Hindlimb muscle (tissue), 1 donor: ENCODE data around the gene ADAP2. TPM values are rescaled to one million over a fixed set of nuclear protein-coding genes. Genes with fewer than 3 reads are reported as not detected.
"Not testable (repeated sequence)": the region's sequence is repeated elsewhere in the genome, so short reads cannot be mapped to it uniquely, and the experiment has no call there.

Experiments
- DNase-seq: peaks from one replicate; pipeline ENCODE4 v3.0.0-alpha.2; 2013
- polyA plus RNA-seq: library from polyadenylated mRNA; unstranded; fragments of 120-200 nt; gene quantifications from one replicate; pipeline ENCODE4 v1.2.1, GENCODE V29; 2013; ENCODE audit not compliant: insufficient read length

ADAP2 gene
- polyA plus RNA-seq, 1 donor: 10.1 TPM

GRCh38 chr17:30930495-30930894 lies 8.8 kb downstream of the ADAP2 start:
- no peak for DNase-seq

GRCh38 chr17:30931582-30931981 lies 9.8 kb downstream of the ADAP2 start:
- not testable (repeated sequence) for DNase-seq

DNA sequence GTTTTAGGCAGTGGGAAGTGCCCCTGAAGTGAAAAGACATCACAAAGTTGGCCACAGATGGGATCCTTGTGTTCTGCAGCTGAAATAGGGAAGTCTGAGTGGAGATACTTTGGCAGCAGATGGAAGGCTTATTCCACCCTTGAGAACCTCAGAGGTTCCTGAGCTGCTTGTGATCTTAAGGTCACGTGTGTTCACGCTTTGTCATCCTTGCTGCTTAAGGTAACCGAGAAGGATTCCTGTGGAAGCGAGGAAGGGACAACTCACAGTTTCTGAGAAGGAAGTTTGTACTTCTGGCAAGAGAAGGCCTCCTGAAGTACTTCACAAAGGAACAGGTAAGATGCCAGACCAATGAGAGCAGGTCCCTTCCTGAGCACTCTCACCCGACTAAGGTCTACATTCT lies 12.2 kb downstream of the ADAP2 start:
- DNase-seq: no peak

- no peak for DNase-seq
Observed at GRCh38 chr17:30939051-30939689, 17.4 kb downstream of the ADAP2 start.

DNA sequence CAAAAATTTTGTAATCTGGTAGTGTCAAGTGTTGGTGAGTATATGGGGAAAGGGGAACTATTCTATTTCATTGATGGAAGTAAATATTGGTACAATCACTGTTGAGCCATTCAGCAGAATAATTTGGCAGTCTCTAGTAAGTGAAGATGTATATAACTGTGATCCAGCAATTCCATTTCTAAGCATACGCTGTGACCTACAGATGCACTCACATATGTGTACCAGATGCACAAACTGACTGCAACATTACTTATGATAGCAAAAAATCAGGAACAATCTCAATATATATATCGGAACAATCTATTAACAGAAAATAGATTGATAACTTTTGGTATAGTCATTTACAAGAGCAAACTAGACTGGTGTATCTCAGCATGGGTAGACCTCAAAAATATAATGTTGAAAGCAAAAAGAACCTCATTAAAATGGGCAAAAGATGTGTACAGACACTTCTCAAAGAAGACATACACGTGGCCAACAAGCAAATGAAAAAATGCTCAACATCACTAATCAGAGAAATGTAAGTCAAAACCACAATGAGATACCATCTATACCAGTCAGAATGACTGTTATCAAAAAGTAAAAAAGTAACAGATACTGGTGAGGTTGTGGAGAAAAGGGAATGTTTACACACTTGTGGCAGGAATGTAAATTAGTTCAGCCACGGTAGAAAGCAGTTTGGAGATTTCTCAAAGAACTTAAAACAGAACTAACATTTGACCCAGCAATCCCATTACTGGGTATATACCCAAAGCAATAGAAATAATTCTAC lies 20.7 kb downstream of the ADAP2 start:
- no peak for DNase-seq

- DNase-seq: no peak
Observed at GRCh38 chr17:30947796-30948195, 26.1 kb downstream of the ADAP2 start.

DNA sequence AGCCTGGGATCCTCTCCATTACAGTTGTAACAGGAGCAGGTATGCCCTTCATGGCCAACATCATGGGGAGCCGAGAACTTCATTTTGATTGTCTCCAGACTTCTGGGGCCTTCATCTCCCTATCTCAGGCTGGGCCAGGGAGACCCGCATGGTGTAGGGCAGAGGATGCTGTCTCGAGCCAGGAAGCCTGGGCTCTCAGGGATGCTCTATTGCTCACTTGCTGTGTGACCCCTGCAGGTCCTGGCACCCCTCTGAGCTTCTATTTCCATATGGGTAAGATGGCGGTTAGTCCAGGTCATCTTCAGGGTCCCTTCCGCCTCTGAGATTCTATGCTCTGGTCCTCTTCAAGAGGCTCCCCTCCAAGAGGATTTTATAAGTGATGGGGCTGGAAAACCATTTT lies 28.4 kb downstream of the ADAP2 start:
- no peak for DNase-seq

GRCh38 chr17:30950669-30951399 lies 29.1 kb downstream of the ADAP2 start:
- DNase-seq: peak; percentile 77

DNA sequence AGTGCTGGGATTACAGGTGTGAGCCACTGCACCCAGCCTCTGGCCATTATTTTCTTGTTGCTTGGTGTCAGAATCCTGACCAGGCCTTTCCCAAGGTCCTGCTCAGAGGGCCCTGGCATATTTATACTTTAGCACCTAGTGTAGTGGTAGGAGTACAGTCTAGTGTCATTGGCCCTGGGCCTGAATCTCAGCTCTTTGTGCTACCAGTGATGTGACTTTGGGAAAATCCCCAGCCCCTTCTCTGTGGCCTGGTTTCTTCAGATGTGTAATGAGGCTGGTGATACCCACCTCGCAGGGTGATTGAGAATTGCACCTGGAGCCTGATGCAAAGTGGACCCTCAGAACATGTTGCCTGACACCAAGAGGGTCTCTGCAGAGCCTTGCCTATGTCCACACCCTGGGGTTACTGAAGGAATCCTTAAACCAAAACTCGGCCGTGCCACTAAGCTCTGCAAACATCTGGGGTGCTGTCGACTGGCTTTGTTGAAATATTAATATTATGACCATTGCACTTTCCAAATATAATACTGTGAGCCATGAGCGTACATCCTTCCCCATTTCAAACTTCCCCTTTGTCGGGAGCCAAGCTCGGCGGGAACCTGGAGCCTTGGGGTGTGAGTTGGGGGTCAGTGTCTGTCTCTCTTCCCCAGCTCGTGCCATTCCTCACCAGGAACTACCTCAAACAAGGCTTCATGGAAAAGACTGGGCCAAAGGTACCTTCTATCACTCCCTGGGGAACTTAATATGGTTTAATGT lies 31.1 kb downstream of the ADAP2 start:
- no peak for DNase-seq

DNA sequence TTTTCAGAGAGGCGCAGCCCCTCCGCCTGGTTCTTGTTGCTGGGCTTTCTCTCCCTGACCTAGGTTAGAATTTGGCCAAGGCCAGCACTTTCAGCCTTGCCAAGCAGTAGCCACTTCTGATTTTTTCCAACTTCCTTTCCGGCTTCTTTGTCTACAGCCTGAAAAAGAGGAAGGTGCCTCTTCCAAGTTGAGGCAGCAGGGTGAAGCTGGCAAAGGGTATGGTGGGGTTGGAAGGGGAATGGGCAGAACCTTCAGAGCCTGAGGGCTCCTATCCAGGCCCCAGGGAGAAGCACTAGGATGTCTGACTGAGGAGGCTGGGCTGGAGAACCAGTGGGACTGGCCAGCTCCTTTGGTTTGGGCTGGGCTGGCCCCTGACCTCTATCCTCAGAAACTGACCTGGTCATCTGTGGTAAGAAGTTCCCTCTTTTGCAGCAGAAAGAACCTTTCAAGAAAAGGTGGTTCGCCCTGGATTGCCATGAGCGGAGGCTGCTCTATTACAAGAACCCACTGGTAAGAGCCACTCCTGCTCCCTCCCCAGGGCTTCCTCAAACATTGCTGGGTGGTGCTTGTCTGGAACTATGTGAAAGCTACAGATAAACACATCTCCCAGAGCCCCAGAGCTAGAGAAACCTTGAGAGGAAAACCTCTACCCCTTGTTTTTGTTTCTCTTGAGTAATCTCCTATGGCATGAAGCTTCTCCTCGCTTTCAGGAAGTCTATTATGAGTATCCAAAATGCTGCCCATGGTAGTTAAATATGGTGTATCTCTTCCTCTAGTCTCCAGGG lies 32.5 kb downstream of the ADAP2 start:
- no peak for DNase-seq

DNA sequence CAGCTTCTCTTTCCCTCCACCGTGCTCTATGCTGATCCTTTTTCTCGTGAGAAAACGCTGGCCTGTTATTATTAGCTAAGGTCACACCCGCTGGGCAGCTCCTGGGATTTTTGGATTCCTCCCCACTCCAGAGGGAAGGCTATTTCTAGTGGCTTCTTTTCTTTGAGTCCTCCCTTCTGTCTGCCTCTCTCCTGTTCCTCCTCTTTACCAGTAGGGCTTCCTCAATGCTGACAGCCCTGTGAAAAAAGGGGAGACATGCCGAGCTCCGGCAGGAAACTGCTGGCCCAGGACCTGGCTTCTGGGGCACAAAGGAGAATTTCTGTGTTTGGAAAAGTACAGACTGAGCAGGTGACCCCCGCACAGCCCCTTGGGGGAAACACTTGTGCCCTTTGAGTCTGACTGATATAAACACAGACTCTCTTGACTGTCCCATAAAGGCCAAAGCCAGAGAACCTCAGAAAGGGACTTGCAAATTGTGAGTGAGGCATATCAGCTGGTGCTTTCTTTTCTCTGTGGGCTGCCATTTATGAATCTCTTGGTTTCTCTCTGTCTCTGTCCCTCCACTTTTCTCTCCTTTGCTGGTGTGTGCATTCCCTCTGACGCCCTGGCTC lies 35.1 kb downstream of the ADAP2 start:
- DNase-seq: no peak

- no peak for DNase-seq
Observed at GRCh38 chr17:30957741-30958140, 36.0 kb downstream of the ADAP2 start.

- no peak for DNase-seq
Observed at GRCh38 chr17:30958187-30958586, 36.4 kb downstream of the ADAP2 start.

- no peak for DNase-seq
Observed at GRCh38 chr17:30961209-30962188, 39.8 kb downstream of the ADAP2 start.

GRCh38 chr17:30964312-30964711 lies 42.6 kb downstream of the ADAP2 start:
- not testable (repeated sequence) for DNase-seq

DNA sequence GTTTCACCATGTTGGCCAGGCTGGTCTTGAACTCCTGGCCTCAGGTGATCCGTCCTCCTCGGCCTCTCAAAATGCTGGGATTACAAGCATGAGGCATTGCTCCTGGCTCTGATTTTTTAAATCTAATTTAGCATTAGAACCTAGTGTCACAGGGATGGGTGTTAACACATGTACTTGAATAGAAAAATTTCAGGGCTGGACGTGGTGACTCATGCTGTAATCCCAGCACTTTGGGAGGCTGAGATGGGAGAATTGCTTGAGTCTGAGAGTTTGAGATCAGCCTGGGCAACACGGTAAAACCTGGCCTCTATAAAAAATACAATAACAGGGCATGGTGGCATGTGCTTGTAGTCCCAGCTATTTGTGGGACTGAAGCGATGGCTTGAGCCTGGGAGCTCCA lies 43.1 kb downstream of the ADAP2 start:
- DNase-seq: no peak

DNA sequence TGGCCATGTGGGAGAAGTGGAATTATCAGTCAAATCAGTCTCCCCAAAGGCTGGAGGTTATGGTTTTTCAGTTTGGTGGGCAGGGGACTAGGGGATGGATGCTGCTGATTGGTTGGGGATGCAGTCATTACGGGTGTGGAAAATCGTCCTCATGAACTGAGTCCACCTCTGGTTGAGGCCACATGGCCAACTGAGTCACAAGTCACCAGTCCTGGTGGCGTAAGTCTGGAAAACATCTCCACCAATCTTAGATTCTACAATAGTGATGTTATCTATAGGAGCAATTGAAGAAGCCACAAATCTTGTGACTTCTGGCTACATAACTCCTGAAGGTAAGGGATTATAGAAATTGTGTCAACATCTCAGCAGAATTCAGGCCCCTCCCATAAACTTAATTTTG lies 43.9 kb downstream of the ADAP2 start:
- DNase-seq: no peak

DNA sequence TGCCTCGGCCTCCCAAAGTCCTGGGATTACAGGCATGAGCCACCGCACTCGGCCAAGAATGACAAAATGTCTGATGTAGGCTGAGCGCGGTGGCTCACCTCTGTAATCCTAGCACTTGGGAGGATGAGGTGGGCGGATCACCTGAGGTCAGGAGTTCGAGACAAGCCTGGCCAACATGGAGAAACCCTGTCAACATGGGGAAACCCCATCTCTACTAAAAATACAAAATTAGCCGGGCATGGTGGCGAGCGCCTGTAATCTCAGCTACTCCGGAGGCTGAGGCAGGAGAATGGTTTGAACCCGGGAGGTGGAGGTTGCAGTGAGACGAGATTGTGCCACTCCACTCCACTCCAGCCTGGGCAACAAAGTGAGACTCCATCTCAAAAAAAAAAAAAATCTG lies 46.2 kb downstream of the ADAP2 start:
- DNase-seq: not testable (repeated sequence)

DNA sequence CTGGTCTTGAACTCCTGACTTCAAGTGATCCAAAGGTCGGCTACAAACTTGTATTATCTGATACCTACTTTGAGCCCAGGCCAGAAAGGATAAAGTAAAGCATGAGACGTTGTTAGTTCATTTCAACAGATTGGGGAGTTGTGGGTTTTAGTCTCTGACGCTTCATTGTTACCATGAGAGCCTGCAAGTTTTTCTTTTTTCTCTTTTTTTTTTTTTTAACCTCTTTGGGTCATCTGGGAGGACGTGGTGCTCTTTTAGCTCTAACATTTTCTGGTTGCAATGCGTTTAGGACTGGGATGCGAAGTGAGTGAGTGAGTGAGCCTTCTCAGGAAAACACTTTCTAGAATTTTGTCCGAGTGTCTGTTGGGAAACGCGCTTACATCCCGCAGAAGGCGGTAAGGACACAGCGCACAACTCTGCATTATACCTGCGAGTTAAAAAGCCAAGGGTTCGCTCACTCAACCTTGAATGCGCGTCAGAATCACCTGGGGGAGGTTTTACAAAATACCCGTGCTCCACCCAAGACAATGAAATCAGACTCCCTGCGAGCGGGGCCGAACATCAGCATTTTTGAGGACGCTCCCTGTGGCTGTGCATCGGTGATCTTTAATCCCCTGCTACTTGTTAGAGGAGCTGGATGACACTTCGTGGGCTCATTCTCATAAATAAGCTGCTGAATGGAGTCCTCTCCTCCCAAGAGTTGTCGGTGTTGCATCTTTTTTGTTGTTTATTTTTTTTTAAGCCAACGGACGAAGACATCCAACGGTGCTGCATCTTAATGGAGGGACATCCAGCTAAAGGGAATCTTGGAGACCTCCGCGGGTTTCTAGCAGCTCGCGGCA lies 48.5 kb downstream of the ADAP2 start:
- DNase-seq: no peak
